ENCODE results near the gene MT1H. TPM values are rescaled to one million over a fixed set of nuclear protein-coding genes. Genes with fewer than 3 reads are reported as not detected.
"Not testable (repeated sequence)": the region's sequence is repeated elsewhere in the genome, so short reads cannot be mapped to it uniquely, and the experiment has no call there.

Gene MT1H
- total RNA-seq, 4 donors from 2014 or later: 1.9 to 23.9 (median 11.9) TPM

GRCh38 chr16:56716761-56717160 is 47.1 kb downstream of the MT1H start:
- Histone ChIP-seq H3K9me3 (no peaks in the 10 kb centered on the region), H3K4me1 (no peaks in the 10 kb centered on the region), H3K4me3 (no peak overlapping the region), H3K36me3 (no peaks in the 10 kb centered on the region), H3K27me3 (no peaks in the 10 kb centered on the region), H3K27ac (no peak overlapping the region)
- TF ChIP-seq CTCF (IDR thresholded peaks at IDR 0.05) (no peak), POLR2A (IDR thresholded peaks at IDR 0.05) (no peak), EP300 (IDR thresholded peaks at IDR 0.05) (no peak), POLR2AphosphoS5 (IDR thresholded peaks at IDR 0.05) (no peak)
- WGBS: 62% methylated on average over 3 of the region's 3 CpGs
- no peak for DNase-seq (ENCODE audit: low spot score in 2 of 2)

GRCh38 chr16:56717532-56717931 is 47.9 kb downstream of the MT1H start:
- H3K27me3 ChIP-seq; DNase-seq (ENCODE audit: low spot score in 2 of 2); H3K27ac ChIP-seq; H3K36me3 ChIP-seq; H3K9me3 ChIP-seq; H3K4me1 ChIP-seq; H3K4me3 ChIP-seq: not testable (repeated sequence)
- 71% methylated on average over 2 of the region's 2 CpGs for WGBS

Other genes with a start within 250 kb of the MT1H start
- gene AMFR, start 244.3 kb upstream of the MT1H start, total RNA-seq: 100 to 1,000 TPM; 110 to 130 (median 126) TPM
- gene NUDT21, start 218.5 kb upstream of the MT1H start, total RNA-seq: 10 to 100 TPM; 36.9 to 49.8 (median 39.9) TPM
- 10 to 100 TPM; 23.8 to 31.9 (median 25.8) TPM for gene OGFOD1, start 218.3 kb upstream of the MT1H start, total RNA-seq
- 100 to 1,000 TPM in 2 of 4 donors, 10 to 100 TPM in 2; 79.2 to 237 (median 99.2) TPM for gene BBS2, start 149.8 kb upstream of the MT1H start, total RNA-seq
- 1,000 to 10,000 TPM in 1 of 4 donors, 100 to 1,000 TPM in 2, not detected in 1; 113 to 1,552 (median 179) TPM for gene MT4, start 104.7 kb upstream of the MT1H start, total RNA-seq
- gene MT3, start 80.3 kb upstream of the MT1H start, total RNA-seq: not detected
- gene MT2A, start 61.2 kb upstream of the MT1H start, total RNA-seq: 1,000 to 10,000 TPM in 1 of 4 donors, 100 to 1,000 TPM in 3; 375 to 1,014 (median 463) TPM
- gene MT1E, start 44.0 kb upstream of the MT1H start, total RNA-seq: 1,000 to 10,000 TPM in 1 of 4 donors, 100 to 1,000 TPM in 3; 454 to 1,259 (median 584) TPM
- gene MT1M, start 37.2 kb upstream of the MT1H start, total RNA-seq: 10 to 100 TPM; 13.6 to 41.7 (median 20.5) TPM
- 10 to 100 TPM in 3 of 4 donors, 1 to 10 TPM in 1; 5.2 to 93.7 (median 29.4) TPM for gene MT1A, start 31.1 kb upstream of the MT1H start, total RNA-seq
- not detected for gene MT1B, start 17.9 kb upstream of the MT1H start, total RNA-seq
- 10 to 100 TPM in 3 of 4 donors, 1 to 10 TPM in 1; 5.6 to 16.6 (median 12.9) TPM for gene MT1F, start 11.9 kb upstream of the MT1H start, total RNA-seq
- 100 to 1,000 TPM in 1 of 4 donors, 10 to 100 TPM in 3; 35.9 to 117 (median 62.7) TPM for gene MT1G, start 1.7 kb upstream of the MT1H start, total RNA-seq
- gene MT1X, start 12.7 kb downstream of the MT1H start, total RNA-seq: 1,000 to 10,000 TPM; 2,588 to 6,426 (median 4,304) TPM
- 10 to 100 TPM; 27.9 to 56.6 (median 44.1) TPM for gene NUP93, start 60.3 kb downstream of the MT1H start, total RNA-seq
- gene SLC12A3, start 195.4 kb downstream of the MT1H start, total RNA-seq: under 1 TPM in 1 of 4 donors, not detected in 3; 0.13 TPM

Measured in suprapubic skin (tissue), 4 donors.